Ectodermal cell (in vitro differentiated cells): ENCODE results near the gene SPTBN1.

Source experiments
- H3K27ac ChIP-seq: 2 replicates; pipeline ENCODE4 v1.7.0; 2013; ENCODE audit warnings: mild to moderate bottlenecking, low read depth, low read length; ENCODE audit not compliant: insufficient read depth, poor library complexity, severe bottlenecking
- H3K27me3 ChIP-seq: 2 replicates; pipeline ENCODE4 v1.7.0; 2013; ENCODE audit warnings: mild to moderate bottlenecking, low read length; ENCODE audit not compliant: insufficient read depth, control insufficient read depth, poor library complexity, severe bottlenecking
- H3K36me3 ChIP-seq: one replicate; pipeline ENCODE4 v1.7.0; 2013; ENCODE audit warnings: low read length; ENCODE audit not compliant: control insufficient read depth, insufficient read depth
- H3K4me1 ChIP-seq: one replicate; pipeline ENCODE4 v1.7.0; 2013; ENCODE audit warnings: low read length; ENCODE audit not compliant: control insufficient read depth, insufficient read depth
- H3K4me3 ChIP-seq: 2 replicates; pipeline ENCODE4 v1.7.0; 2013; ENCODE audit warnings: low read depth, low read length, control low read depth; ENCODE audit not compliant: insufficient read depth
- H3K9me3 ChIP-seq: 2 replicates; pipeline ENCODE4 v1.7.0; 2013; ENCODE audit warnings: mild to moderate bottlenecking, low read length, moderate library complexity; ENCODE audit not compliant: control insufficient read depth
- WGBS, 2 experiments: methylation state at CpG; one replicate each; pipeline ENCODE4 v1.1.7; 2013; ENCODE audit warnings: missing lambda C conversion rate in 2 of 2; 5-methylcytosine and 5-hydroxymethylcytosine counted together

SPTBN1 gene

GRCh38 chr2:54634564-54635511 lies 178.7 kb downstream of the SPTBN1 start:
- 85 to 89% methylated on average over 14 to 16 of the region's 16 CpGs for whole genome bisulfite sequencing, 2 experiments
- peak overlapping the region; percentile 47 for H3K27ac ChIP-seq
- H3K4me3 ChIP-seq, result no peak overlapping the region
- H3K36me3 ChIP-seq, result peaks cover 28% of the 10 kb centered on the region
- peaks cover 7% of the 10 kb centered on the region for H3K4me1 ChIP-seq
- no peaks in the 10 kb centered on the region for H3K27me3 ChIP-seq
- H3K9me3 ChIP-seq, result no peaks in the 10 kb centered on the region

- WGBS, 2 experiments, result 95% methylated on average over 3 of the region's 3 CpGs
- no peaks in the 10 kb centered on the region for H3K9me3 ChIP-seq
- no peaks in the 10 kb centered on the region for H3K27me3 ChIP-seq
- H3K4me3 ChIP-seq, result no peak overlapping the region
- no peak overlapping the region for H3K27ac ChIP-seq
- H3K4me1 ChIP-seq, result peaks cover 7% of the 10 kb centered on the region
- peaks cover 24% of the 10 kb centered on the region for H3K36me3 ChIP-seq
These were observed 179.5 kb downstream of the SPTBN1 start for GRCh38 chr2:54635554-54636152.

DNA sequence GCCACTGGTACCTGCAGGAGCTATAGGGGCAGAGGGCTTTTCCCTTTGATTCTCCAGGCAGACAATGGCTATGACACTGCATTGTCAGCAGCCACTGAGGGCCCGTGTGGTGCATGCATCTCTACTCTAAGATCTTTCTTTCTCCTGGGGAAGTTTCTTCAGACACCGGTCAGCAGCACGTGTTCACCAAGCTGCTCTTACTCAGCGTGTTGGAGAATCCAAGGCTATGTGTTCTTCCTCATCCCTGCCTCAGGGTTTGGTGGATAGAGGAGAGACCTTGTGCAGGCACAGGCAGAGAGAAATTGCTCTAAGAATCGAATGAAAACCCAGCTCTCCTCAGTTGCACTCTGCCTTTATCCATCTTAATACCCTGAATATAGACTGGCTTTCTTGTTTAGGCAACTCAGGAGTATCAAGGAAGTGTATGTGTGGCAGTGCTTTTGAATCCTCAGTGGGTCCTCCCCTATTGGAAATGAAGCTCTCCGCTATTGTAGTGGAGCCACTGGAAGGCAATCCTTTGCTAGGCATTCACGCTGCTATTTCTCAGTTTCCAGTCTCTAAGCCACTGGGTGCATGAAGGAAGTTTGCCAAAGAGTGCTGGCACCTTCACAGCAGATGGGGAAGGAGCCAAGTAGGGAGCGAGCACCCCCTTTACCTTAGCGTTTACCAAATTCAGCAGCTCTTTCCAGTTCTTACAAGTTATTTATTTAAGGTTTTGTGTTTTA lies 180.4 kb downstream of the SPTBN1 start:
- peaks cover 14% of the 10 kb centered on the region for H3K36me3 ChIP-seq
- no peak overlapping the region for H3K27ac ChIP-seq
- H3K9me3 ChIP-seq, result no peaks in the 10 kb centered on the region
- no peak overlapping the region for H3K4me3 ChIP-seq
- H3K4me1 ChIP-seq, result peaks cover 7% of the 10 kb centered on the region
- WGBS, 2 experiments, result 84 to 90% methylated on average over 9 of the region's 9 CpGs
- H3K27me3 ChIP-seq, result no peaks in the 10 kb centered on the region

DNA sequence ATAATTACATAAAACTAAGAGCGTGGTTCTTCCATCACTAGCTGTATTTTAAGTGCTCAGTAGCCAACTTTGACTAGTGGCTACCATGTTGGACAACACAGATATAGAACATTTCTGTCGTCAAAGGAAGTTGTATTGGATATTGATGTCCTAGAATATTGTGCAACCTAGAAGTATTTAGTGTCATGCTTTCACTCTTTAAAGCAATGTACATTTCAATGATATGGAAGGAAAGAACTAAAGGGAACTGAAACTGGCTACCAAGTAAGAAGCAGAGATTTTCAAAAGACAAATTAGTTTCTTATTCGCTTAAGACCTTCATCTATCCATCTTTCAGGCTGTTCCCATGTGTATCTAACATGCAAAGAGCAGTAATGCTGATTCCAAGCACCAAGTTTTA lies 182.0 kb downstream of the SPTBN1 start:
- Histone ChIP-seq H3K9me3 (no peaks in the 10 kb centered on the region), H3K4me1 (peaks cover 7% of the 10 kb centered on the region), H3K27ac (no peak overlapping the region), H3K4me3 (no peak overlapping the region), H3K36me3 (peaks cover 8% of the 10 kb centered on the region), H3K27me3 (no peaks in the 10 kb centered on the region)
- 95 to 96% methylated on average over 2 to 3 of the region's 3 CpGs for WGBS, 2 experiments

DNA sequence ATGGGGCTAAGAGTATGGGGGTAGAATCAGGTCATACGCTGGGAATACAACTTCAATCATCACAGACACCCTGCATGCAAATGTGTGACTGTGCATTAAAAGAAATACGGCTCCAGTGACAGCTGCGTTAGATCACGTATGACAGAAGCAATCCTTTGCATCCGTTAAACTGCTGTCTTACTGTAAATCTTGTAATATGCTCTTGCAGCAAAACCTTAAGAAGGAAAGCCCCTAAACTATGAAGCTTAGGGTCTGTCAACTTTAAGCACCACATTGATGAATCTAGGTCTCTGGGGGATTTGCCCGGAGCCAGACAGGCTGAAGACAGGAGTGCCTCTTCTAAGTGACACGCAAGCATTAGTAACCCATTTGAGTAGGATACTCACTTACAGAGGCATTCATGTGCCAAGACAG lies 182.7 kb downstream of the SPTBN1 start:
- 93 to 97% methylated on average over 7 of the region's 7 CpGs for WGBS, 2 experiments
- no peak overlapping the region for H3K4me3 ChIP-seq

DNA sequence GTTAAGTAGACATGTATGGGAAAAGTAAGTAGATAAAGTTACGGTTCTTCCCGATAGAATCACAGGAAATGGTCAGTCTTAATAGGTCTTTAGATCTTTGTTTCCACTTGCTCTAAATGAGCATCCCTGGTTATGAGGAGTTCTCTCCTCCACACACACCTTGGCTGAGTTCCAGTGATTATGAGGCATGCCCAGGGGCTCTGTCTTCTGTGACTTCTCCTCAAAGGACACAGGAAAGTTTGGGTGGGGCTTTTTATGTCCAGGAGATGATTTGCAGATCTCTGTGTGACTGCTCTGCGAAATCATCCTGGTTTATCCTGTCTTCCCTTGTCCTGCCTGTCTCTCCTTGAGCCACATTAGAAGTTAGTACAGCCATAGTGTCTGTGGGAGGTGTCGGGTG lies 183.5 kb downstream of the SPTBN1 start:
- no peaks in the 10 kb centered on the region for H3K27me3 ChIP-seq
- H3K4me1 ChIP-seq, result peaks cover 6% of the 10 kb centered on the region
- no peak overlapping the region for H3K27ac ChIP-seq
- WGBS, 2 experiments, result 95 to 97% methylated on average over 4 of the region's 4 CpGs
- H3K4me3 ChIP-seq, result no peak overlapping the region
- H3K36me3 ChIP-seq, result peaks cover 15% of the 10 kb centered on the region
- no peaks in the 10 kb centered on the region for H3K9me3 ChIP-seq

More for the DNA sequence above, 182.7 kb downstream of the SPTBN1 start:
- H3K27me3 ChIP-seq, result no peaks in the 10 kb centered on the region
- no peaks in the 10 kb centered on the region for H3K9me3 ChIP-seq
- H3K36me3 ChIP-seq, result peaks cover 8% of the 10 kb centered on the region
- no peak overlapping the region for H3K27ac ChIP-seq
- H3K4me1 ChIP-seq, result peaks cover 7% of the 10 kb centered on the region

DNA sequence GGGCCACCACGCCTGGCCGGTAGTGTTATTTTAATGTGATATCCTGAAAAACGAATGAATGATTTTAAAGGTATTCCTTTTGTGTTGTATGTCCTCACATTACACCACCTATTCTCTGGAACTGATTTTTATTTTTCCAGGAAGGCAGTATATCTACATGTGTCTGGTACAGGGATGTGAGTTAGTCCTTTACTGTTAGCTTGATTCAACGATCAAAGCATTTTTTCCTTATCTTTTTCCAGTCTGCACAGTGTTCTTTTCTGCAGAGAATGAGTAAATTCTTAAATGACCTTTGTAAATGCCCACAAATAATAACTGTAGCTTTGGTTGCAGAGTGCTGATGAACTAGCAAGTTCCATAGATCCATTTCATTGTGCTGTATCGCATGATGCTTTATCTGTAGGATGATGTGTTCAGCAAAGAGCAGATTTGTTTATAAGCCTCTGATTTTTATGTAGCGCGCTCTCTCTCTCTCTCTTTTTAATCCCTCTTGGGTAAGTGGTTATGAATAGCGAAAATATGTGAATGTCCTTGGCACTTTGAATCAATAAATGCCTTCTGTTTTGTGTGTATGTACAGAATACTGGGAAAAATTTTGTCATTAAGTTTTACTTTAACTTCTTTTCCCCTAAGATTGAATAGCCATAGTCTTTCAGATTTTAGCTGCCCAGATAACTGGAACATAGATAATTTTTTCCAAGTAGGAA lies 184.9 kb downstream of the SPTBN1 start:
- 95 to 97% methylated on average over 5 to 7 of the region's 8 CpGs for WGBS, 2 experiments
- H3K4me3 ChIP-seq, result no peak overlapping the region
- no peaks in the 10 kb centered on the region for H3K27me3 ChIP-seq
- H3K4me1 ChIP-seq, result no peaks in the 10 kb centered on the region
- H3K36me3 ChIP-seq, result peaks cover 27% of the 10 kb centered on the region
- no peaks in the 10 kb centered on the region for H3K9me3 ChIP-seq
- H3K27ac ChIP-seq, result no peak overlapping the region

DNA sequence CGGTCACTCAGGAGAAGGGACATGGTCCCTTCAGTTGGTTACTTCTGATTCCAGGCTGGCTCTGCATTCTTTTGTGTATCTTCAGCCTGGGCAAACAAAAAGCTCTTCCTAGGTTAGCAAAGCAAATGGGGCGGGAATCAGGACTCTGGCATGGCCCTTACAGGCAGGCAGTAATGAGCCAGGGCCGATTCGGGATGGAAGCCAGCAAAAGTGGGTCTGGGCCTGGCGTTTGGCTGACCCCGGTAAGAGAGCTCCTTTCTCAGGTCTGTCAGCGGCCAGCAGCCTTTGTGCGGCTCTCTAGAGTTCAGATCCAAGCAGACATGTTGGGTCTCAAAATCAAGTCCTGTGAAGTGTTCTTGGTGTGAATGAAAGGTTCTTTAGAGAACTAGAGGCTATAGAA lies 185.9 kb downstream of the SPTBN1 start:
- no peak overlapping the region for H3K27ac ChIP-seq
- H3K36me3 ChIP-seq, result peaks cover 37% of the 10 kb centered on the region
- H3K4me1 ChIP-seq, result no peaks in the 10 kb centered on the region
- no peak overlapping the region for H3K4me3 ChIP-seq
- no peaks in the 10 kb centered on the region for H3K9me3 ChIP-seq
- WGBS, 2 experiments, result 96% methylated on average over 8 of the region's 8 CpGs
- H3K27me3 ChIP-seq, result no peaks in the 10 kb centered on the region

DNA sequence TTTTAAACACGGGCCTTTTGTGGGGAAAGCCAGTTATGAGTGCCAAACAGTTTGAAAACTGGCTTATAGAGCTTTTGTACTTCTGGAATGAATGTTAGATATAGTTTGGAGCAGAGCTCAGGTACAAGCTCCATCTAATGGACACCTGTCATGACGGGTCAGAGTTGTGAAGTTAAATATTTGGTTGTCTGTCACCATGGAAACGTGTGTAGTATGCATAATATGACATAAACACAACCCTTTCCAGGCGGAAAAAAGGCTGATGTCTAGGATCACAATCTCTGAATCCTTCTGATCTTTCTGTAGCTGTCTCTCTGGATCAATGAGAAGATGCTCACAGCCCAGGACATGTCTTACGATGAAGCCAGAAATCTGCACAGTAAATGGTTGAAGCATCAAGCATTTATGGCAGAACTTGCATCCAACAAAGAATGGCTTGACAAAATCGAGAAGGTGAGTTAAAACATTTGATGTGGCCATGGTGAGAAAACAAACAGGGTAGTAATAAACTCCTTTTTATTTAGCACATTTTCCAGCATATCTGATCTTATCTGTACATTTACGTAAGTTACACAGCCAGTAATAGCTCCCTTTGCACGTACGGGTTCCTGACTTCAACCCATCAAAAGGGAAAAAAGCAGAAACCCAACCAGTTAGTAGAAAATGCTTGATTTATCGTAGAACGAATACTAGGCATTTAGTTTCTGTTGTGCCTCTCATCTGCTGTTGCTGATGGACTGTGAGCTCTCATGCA lies 186.7 kb downstream of the SPTBN1 start:
- no peaks in the 10 kb centered on the region for H3K4me1 ChIP-seq
- H3K4me3 ChIP-seq, result no peak overlapping the region
- H3K27me3 ChIP-seq, result no peaks in the 10 kb centered on the region
- no peak overlapping the region for H3K27ac ChIP-seq
- no peaks in the 10 kb centered on the region for H3K9me3 ChIP-seq
- H3K36me3 ChIP-seq, result peaks cover 43% of the 10 kb centered on the region
- WGBS, 2 experiments, result 94 to 95% methylated on average over 11 of the region's 11 CpGs
